Activated naive CD8-positive, alpha-beta T cell treated with anti-CD3 and anti-CD28 coated beads, Interleukin-2, amount 50 U/mL, for 24 hours (primary cell): ENCODE results near the gene OSBPL6.
A peak's percentile ranks its signal among the peaks of the same experiment; 100 is the strongest.
"Not testable (repeated sequence)": the region's sequence is repeated elsewhere in the genome, so short reads cannot be mapped to it uniquely, and the experiment has no call there.

Source experiments
- ATAC-seq: fragments of 150-1000 bp; cut with Tn5 transposase; one replicate; pipeline ENCODE4 v1.10.0; 2021
- DNase-seq: peaks from one replicate; pipeline ENCODE4 v3.0.0; 2021
- H3K27ac Mint-ChIP-seq: one replicate; pipeline ENCODE4 v1.8.0; 2021; ENCODE audit warnings: mild to moderate bottlenecking, mixed read lengths
- H3K27me3 Mint-ChIP-seq: one replicate; pipeline ENCODE4 v1.8.0; 2021; ENCODE audit warnings: mixed read lengths
- H3K36me3 Mint-ChIP-seq: one replicate; pipeline ENCODE4 v1.8.0; 2021; ENCODE audit warnings: low read depth, mixed read lengths
- H3K4me1 Mint-ChIP-seq: one replicate; pipeline ENCODE4 v1.8.0; 2021; ENCODE audit warnings: mixed read lengths
- H3K4me3 Mint-ChIP-seq: one replicate; pipeline ENCODE4 v1.8.0; 2021; ENCODE audit warnings: mild to moderate bottlenecking, moderate library complexity, mixed read lengths
- H3K9me3 Mint-ChIP-seq: one replicate; pipeline ENCODE4 v1.8.0; 2021; ENCODE audit warnings: mixed read lengths

OSBPL6 gene

GRCh38 chr2:178306352-178307073, 112.2 kb downstream of the OSBPL6 start:
- H3K9me3 Mint-ChIP-seq, result no peaks in the 10 kb centered on the region
- no peaks in the 10 kb centered on the region for H3K36me3 Mint-ChIP-seq
- H3K4me3 Mint-ChIP-seq, result no peak overlapping the region
- no peak overlapping the region for H3K27ac Mint-ChIP-seq
- no peaks in the 10 kb centered on the region for H3K4me1 Mint-ChIP-seq
- no peak for ATAC-seq
- H3K27me3 Mint-ChIP-seq, result peaks cover 16% of the 10 kb centered on the region
- DNase-seq, result peak; percentile 22

GRCh38 chr2:178307650-178308049, 113.3 kb downstream of the OSBPL6 start:
- H3K27ac Mint-ChIP-seq, result no peak overlapping the region
- no peak for ATAC-seq
- H3K4me3 Mint-ChIP-seq, result no peak overlapping the region
- no peaks in the 10 kb centered on the region for H3K4me1 Mint-ChIP-seq
- no peaks in the 10 kb centered on the region for H3K9me3 Mint-ChIP-seq
- no peaks in the 10 kb centered on the region for H3K36me3 Mint-ChIP-seq
- DNase-seq, result no peak
- peaks cover 19% of the 10 kb centered on the region for H3K27me3 Mint-ChIP-seq

GRCh38 chr2:178309541-178309940, 115.2 kb downstream of the OSBPL6 start:
- Mint-ChIP-seq H3K27ac (no peak overlapping the region), H3K36me3 (no peaks in the 10 kb centered on the region), H3K4me3 (no peak overlapping the region), H3K9me3 (no peaks in the 10 kb centered on the region), H3K4me1 (no peaks in the 10 kb centered on the region), H3K27me3 (peaks cover 15% of the 10 kb centered on the region)
- DNase-seq (no peak), ATAC-seq (no peak)

- Mint-ChIP-seq H3K4me1 (no peaks in the 10 kb centered on the region), H3K4me3 (no peak overlapping the region), H3K27me3 (peaks cover 11% of the 10 kb centered on the region), H3K36me3 (no peaks in the 10 kb centered on the region), H3K27ac (no peak overlapping the region), H3K9me3 (no peaks in the 10 kb centered on the region)
- ATAC-seq, result no peak
- no peak for DNase-seq
Measured at GRCh38 chr2:178315078-178315477, 120.8 kb downstream of the OSBPL6 start.

- Mint-ChIP-seq H3K36me3 (no peaks in the 10 kb centered on the region), H3K9me3 (no peaks in the 10 kb centered on the region), H3K4me1 (no peaks in the 10 kb centered on the region), H3K27ac (no peak overlapping the region), H3K27me3 (peaks cover 11% of the 10 kb centered on the region), H3K4me3 (no peak overlapping the region)
- DNase-seq (no peak), ATAC-seq (no peak)
Measured at GRCh38 chr2:178315488-178315948, 121.2 kb downstream of the OSBPL6 start.

GRCh38 chr2:178317811-178318210, 123.5 kb downstream of the OSBPL6 start:
- DNase-seq, result no peak
- Mint-ChIP-seq H3K4me3 (no peak overlapping the region), H3K4me1 (no peaks in the 10 kb centered on the region), H3K27me3 (peaks cover 3% of the 10 kb centered on the region), H3K27ac (no peak overlapping the region), H3K36me3 (no peaks in the 10 kb centered on the region), H3K9me3 (no peaks in the 10 kb centered on the region)
- no peak for ATAC-seq

GRCh38 chr2:178320011-178320585, 125.8 kb downstream of the OSBPL6 start:
- Mint-ChIP-seq H3K4me3 (no peak overlapping the region), H3K4me1 (no peaks in the 10 kb centered on the region), H3K36me3 (no peaks in the 10 kb centered on the region), H3K27ac (no peak overlapping the region), H3K27me3 (peaks cover 11% of the 10 kb centered on the region), H3K9me3 (no peaks in the 10 kb centered on the region)
- ATAC-seq (no peak), DNase-seq (no peak)

GRCh38 chr2:178322068-178322467, 127.8 kb downstream of the OSBPL6 start:
- ATAC-seq (no peak), DNase-seq (no peak)
- no peak overlapping the region for H3K4me3 Mint-ChIP-seq
- no peaks in the 10 kb centered on the region for H3K4me1 Mint-ChIP-seq
- H3K36me3 Mint-ChIP-seq, result no peaks in the 10 kb centered on the region
- H3K27me3 Mint-ChIP-seq, result peaks cover 20% of the 10 kb centered on the region
- no peak overlapping the region for H3K27ac Mint-ChIP-seq
- H3K9me3 Mint-ChIP-seq, result no peaks in the 10 kb centered on the region

- H3K36me3 Mint-ChIP-seq, H3K27ac Mint-ChIP-seq, H3K4me1 Mint-ChIP-seq, H3K4me3 Mint-ChIP-seq, DNase-seq, ATAC-seq, H3K9me3 Mint-ChIP-seq: not testable (repeated sequence)
- peaks cover 20% of the 10 kb centered on the region for H3K27me3 Mint-ChIP-seq
Measured at GRCh38 chr2:178323331-178323730, 129.0 kb downstream of the OSBPL6 start.

GRCh38 chr2:178324077-178324476, 129.8 kb downstream of the OSBPL6 start:
- no peak overlapping the region for H3K27ac Mint-ChIP-seq
- peaks cover 20% of the 10 kb centered on the region for H3K27me3 Mint-ChIP-seq

GRCh38 chr2:178325268-178325667, 131.0 kb downstream of the OSBPL6 start:
- H3K27ac Mint-ChIP-seq, result no peak overlapping the region
- peaks cover 18% of the 10 kb centered on the region for H3K27me3 Mint-ChIP-seq
- H3K4me1 Mint-ChIP-seq, result no peaks in the 10 kb centered on the region
- H3K36me3 Mint-ChIP-seq, result no peaks in the 10 kb centered on the region
- ATAC-seq (no peak), DNase-seq (no peak)
- H3K9me3 Mint-ChIP-seq, result no peaks in the 10 kb centered on the region
- no peak overlapping the region for H3K4me3 Mint-ChIP-seq

More at GRCh38 chr2:178324077-178324476, 129.8 kb downstream of the OSBPL6 start:
- Mint-ChIP-seq H3K9me3 (no peaks in the 10 kb centered on the region), H3K4me1 (no peaks in the 10 kb centered on the region), H3K36me3 (no peaks in the 10 kb centered on the region), H3K4me3 (no peak overlapping the region)
- no peak for ATAC-seq
- no peak for DNase-seq

GRCh38 chr2:178327516-178327915, 133.2 kb downstream of the OSBPL6 start:
- ATAC-seq (no peak), DNase-seq (no peak)
- H3K4me3 Mint-ChIP-seq, result no peak overlapping the region
- peaks cover 18% of the 10 kb centered on the region for H3K27me3 Mint-ChIP-seq
- no peaks in the 10 kb centered on the region for H3K4me1 Mint-ChIP-seq
- no peaks in the 10 kb centered on the region for H3K9me3 Mint-ChIP-seq
- H3K36me3 Mint-ChIP-seq, result no peaks in the 10 kb centered on the region
- no peak overlapping the region for H3K27ac Mint-ChIP-seq

- no peak for ATAC-seq
- Mint-ChIP-seq H3K9me3 (no peaks in the 10 kb centered on the region), H3K4me1 (no peaks in the 10 kb centered on the region), H3K36me3 (no peaks in the 10 kb centered on the region), H3K4me3 (no peak overlapping the region), H3K27ac (no peak overlapping the region), H3K27me3 (peaks cover 16% of the 10 kb centered on the region)
- DNase-seq, result no peak
Measured at GRCh38 chr2:178328037-178328436, 133.7 kb downstream of the OSBPL6 start.

- no peak for DNase-seq
- H3K27me3 Mint-ChIP-seq, result peaks cover 8% of the 10 kb centered on the region
- no peak overlapping the region for H3K4me3 Mint-ChIP-seq
Measured at GRCh38 chr2:178330175-178331017, 136.1 kb downstream of the OSBPL6 start.

More at GRCh38 chr2:178330175-178331017, 136.1 kb downstream of the OSBPL6 start:
- no peaks in the 10 kb centered on the region for H3K36me3 Mint-ChIP-seq
- ATAC-seq, result no peak
- H3K4me1 Mint-ChIP-seq, result no peaks in the 10 kb centered on the region
- H3K9me3 Mint-ChIP-seq, result no peaks in the 10 kb centered on the region
- no peak overlapping the region for H3K27ac Mint-ChIP-seq
